ENCODE data around the gene SLC7A10.

DNA sequence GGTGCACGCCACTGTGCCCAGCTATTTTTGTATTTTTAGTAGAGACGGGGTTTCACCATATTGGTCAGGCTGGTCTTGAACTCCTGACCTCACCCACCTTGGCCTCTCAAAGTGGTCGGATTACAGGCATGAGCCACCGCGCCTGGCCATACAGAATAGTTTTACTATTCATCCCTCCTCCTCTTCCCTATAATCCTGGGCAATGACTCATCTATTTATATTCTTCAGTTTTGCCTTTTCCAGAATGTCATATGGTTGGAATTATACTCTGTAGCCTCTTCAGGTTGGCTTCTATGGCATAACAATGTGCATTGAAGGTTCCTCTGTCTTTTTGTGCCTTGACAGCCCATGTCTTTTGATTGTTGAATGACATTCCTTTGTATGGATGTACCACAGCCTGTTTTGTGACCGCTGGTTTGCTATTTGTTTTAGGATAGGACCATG lies 53.7 kb downstream of the SLC7A10 start:
- TF ChIP-seq POLR2A (IDR thresholded peaks at IDR 0.05): no peak
- TF ChIP-seq, protein P1, sequence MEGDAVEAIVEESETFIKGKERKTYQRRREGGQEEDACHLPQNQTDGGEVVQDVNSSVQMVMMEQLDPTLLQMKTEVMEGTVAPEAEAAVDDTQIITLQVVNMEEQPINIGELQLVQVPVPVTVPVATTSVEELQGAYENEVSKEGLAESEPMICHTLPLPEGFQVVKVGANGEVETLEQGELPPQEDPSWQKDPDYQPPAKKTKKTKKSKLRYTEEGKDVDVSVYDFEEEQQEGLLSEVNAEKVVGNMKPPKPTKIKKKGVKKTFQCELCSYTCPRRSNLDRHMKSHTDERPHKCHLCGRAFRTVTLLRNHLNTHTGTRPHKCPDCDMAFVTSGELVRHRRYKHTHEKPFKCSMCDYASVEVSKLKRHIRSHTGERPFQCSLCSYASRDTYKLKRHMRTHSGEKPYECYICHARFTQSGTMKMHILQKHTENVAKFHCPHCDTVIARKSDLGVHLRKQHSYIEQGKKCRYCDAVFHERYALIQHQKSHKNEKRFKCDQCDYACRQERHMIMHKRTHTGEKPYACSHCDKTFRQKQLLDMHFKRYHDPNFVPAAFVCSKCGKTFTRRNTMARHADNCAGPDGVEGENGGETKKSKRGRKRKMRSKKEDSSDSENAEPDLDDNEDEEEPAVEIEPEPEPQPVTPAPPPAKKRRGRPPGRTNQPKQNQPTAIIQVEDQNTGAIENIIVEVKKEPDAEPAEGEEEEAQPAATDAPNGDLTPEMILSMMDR (IDR thresholded peaks at IDR 0.05): no peak
